HTR-8/SVneo (cell line): ENCODE data around the gene ERCC6L.
A peak's percentile ranks its signal among the peaks of the same experiment; 100 is the strongest.
"Not testable (repeated sequence)": the region's sequence is repeated elsewhere in the genome, so short reads cannot be mapped to it uniquely, and the experiment has no call there.

ENCODE experiments used
- DNase-seq: peaks from one replicate; pipeline ENCODE4 v3.0.0; 2011; ENCODE audit warnings: low spot score, mixed read lengths; ENCODE audit not compliant: insufficient read length
- FAIRE-seq: peaks from 2 replicates; lab custom pipeline; 2011; peaks lifted over from hg19 to GRCh38; lab: Jason Lieb, UNC

The ERCC6L gene

DNA sequence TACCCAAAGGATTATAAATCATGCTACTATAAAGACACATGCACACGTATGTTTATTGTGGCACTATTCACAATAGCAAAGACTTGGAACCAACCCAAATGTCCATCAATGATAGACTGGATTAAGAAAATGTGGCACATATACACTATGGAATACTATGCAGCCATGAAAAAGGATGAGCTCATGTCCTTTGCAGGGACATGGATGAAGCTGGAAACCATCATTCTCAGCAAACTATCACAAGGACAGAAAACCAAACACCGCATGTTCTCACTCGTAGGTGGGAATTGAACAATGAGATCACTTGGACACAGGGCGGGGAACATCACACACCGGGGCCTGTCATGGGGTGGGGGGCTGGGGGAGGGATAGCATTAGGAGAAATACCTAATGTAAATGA lies 62.5 kb downstream of the ERCC6L start:
- not testable (repeated sequence) for DNase-seq, FAIRE-seq

DNA sequence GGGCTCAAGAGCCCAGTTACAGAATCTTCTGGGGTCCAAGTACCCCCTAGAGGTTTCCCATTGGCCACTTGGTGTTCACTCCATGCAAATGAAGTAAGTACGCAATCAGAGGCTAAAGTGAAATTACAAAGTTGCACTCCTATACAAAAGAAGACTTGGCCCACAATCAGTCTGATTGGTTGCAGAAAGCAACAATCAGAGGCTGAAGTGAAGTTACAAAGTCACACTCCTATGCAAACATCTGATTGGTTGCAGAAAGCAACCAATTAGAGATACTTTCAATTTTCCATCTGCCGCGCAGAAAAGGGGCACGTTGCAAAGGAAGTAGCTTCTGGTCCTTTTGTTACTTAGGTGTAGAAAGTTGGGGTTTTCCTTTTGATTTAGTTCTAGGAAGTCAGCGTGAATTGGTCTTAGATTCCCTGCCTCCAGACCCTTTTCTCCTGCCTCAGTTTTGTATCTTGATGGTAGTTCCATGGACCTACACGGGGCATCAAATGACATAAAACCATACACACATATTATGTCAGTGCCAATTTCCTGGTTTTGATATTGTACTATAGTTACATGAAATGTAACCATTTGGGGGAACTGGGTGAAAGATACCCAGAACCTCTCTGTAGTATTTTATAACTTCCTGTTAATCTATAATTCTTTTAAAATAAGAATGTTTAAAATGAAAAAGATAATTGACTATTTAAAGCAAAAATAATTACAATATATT lies 69.7 kb downstream of the ERCC6L start:
- DNase-seq, result no peak
- FAIRE-seq, result no peak

DNA sequence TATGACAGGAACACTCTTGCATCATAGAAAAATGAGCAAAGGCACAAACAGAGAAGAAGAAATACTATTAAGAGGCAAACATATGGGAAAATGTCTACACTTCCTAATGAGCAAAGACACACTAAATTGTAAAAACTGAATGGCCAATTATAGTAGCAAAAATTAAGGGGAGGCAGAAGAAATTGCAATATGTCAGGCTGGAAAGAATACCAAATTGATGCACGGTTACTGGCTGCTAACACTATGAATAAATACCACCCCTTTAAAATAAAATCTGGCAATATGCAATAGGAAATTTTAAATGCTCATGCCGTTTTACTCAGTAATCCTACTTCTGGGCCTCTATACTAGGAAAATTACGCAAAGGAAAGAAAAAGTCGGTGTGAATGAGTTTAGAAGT lies 73.3 kb downstream of the ERCC6L start:
- DNase-seq, result no peak
- FAIRE-seq, result no peak

DNA sequence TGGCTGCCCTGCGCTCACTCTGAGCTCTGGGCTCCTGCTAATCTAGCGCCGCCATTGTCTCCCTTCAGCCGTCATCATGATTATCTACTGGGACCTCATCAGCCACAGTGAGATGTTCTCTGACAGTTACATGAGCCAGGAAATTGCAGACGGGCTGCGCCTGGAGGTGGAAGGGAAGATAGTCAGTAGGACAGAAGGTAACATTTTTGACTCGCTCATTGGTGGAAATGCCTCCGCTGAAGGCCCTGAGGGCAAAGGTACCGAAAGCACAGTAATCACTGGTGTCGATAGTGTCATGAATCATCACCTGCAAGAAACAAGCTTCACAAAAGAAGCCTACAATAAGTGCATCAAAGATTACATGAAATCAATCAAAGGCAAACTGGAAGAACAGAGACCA lies 79.1 kb downstream of the ERCC6L start:
- DNase-seq, result no peak
- no peak for FAIRE-seq

DNA sequence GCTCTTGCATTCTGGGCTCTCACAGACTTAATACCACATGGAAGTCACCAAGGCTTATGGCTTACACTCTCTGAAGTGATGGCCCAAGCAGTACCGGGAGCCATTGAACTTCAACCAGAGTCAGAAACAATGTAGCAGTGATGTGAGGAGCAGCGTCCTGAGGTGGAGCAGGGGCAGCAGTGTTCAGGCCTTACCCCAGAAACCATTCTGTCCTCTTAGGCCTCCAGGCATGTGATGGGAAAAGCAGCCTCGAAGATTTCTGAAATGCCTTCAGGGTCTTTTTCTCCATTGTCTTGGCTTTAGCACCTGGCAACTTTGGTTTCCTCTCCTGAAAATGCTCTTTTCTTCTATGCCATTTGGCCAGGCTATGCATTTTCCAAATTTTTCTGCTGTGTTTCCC lies 80.1 kb downstream of the ERCC6L start:
- FAIRE-seq, result peak; percentile 23
- no peak for DNase-seq
